HL-60 (cell line): ENCODE data around the gene CLIP2.

Experiments
- TF ChIP-seq, protein P1 (sequence below): IDR thresholded peaks from one replicate; pipeline ENCODE4 v1.5.1; 2011; ENCODE audit warnings: low read length, control low read depth, inconsistent platforms; ENCODE audit not compliant: insufficient read depth
- TF ChIP-seq, protein P2 (sequence below): IDR thresholded peaks from 2 replicates; pipeline ENCODE4 v1.6.1; 2012; ENCODE audit warnings: low read depth; ENCODE audit not compliant: insufficient replicate concordance

DNA sequence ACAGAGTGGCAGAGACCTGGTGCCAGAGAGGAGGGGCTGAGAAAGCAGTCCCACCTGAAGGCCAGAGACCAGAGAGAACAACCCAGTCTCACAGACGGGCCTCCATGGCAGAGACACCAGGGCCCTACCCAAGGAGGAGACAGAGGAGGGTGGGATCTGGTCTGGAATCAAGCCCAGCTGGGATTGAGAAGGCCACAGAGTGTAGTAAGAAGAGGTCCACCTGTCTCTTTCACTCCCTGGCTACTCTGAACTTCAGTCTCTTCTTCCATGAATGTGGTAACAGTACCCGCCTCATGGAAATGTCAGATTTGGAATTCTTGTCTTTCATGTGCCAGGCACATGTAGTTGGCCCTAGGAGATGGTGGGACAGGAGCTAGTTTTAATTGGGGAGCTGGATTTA, 55.6 kb downstream of the CLIP2 start:
- TF ChIP-seq, protein P1, sequence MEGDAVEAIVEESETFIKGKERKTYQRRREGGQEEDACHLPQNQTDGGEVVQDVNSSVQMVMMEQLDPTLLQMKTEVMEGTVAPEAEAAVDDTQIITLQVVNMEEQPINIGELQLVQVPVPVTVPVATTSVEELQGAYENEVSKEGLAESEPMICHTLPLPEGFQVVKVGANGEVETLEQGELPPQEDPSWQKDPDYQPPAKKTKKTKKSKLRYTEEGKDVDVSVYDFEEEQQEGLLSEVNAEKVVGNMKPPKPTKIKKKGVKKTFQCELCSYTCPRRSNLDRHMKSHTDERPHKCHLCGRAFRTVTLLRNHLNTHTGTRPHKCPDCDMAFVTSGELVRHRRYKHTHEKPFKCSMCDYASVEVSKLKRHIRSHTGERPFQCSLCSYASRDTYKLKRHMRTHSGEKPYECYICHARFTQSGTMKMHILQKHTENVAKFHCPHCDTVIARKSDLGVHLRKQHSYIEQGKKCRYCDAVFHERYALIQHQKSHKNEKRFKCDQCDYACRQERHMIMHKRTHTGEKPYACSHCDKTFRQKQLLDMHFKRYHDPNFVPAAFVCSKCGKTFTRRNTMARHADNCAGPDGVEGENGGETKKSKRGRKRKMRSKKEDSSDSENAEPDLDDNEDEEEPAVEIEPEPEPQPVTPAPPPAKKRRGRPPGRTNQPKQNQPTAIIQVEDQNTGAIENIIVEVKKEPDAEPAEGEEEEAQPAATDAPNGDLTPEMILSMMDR, result no peak
- TF ChIP-seq, protein P2, sequence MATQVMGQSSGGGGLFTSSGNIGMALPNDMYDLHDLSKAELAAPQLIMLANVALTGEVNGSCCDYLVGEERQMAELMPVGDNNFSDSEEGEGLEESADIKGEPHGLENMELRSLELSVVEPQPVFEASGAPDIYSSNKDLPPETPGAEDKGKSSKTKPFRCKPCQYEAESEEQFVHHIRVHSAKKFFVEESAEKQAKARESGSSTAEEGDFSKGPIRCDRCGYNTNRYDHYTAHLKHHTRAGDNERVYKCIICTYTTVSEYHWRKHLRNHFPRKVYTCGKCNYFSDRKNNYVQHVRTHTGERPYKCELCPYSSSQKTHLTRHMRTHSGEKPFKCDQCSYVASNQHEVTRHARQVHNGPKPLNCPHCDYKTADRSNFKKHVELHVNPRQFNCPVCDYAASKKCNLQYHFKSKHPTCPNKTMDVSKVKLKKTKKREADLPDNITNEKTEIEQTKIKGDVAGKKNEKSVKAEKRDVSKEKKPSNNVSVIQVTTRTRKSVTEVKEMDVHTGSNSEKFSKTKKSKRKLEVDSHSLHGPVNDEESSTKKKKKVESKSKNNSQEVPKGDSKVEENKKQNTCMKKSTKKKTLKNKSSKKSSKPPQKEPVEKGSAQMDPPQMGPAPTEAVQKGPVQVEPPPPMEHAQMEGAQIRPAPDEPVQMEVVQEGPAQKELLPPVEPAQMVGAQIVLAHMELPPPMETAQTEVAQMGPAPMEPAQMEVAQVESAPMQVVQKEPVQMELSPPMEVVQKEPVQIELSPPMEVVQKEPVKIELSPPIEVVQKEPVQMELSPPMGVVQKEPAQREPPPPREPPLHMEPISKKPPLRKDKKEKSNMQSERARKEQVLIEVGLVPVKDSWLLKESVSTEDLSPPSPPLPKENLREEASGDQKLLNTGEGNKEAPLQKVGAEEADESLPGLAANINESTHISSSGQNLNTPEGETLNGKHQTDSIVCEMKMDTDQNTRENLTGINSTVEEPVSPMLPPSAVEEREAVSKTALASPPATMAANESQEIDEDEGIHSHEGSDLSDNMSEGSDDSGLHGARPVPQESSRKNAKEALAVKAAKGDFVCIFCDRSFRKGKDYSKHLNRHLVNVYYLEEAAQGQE, result no peak
